SU-DHL-6 (cell line): ENCODE results near the gene NSMCE1.
"Not testable (repeated sequence)": the region's sequence is repeated elsewhere in the genome, so short reads cannot be mapped to it uniquely, and the experiment has no call there.

Experiments used
- H2AFZ ChIP-seq: fragments of 200-600 bp; sonication (generic); 2 replicates; pipeline ENCODE4 v1.6.1; 2014; ENCODE audit warnings: low read depth, mild to moderate bottlenecking, moderate library complexity, mixed read lengths, antibody characterized with exemption, low read length; ENCODE audit not compliant: severe bottlenecking
- H3F3A ChIP-seq: fragments of 200-600 bp; shearing (Covaris generic); 2 replicates; pipeline ENCODE4 v1.6.0; 2016; ENCODE audit warnings: antibody characterized with exemption, mild to moderate bottlenecking; ENCODE audit not compliant: insufficient read depth
- H3K27ac ChIP-seq: fragments of 200-600 bp; sonication (generic); 2 replicates; pipeline ENCODE4 v1.5.1; 2016; ENCODE audit warnings: low read depth, mild to moderate bottlenecking, low read length, moderate library complexity, mixed read lengths
- H3K27me3 ChIP-seq: fragments of 200-600 bp; sonication (generic), shearing (Covaris generic); 2 replicates; pipeline ENCODE4 v1.6.0; 2014; ENCODE audit warnings: mild to moderate bottlenecking, low read length
- H3K36me3 ChIP-seq: fragments of 200-600 bp; sonication (generic); 2 replicates; pipeline ENCODE4 v1.6.1; 2014; ENCODE audit warnings: mild to moderate bottlenecking, low read length, mixed read lengths
- H3K4me2 ChIP-seq: fragments of 300-600, 200-600 bp; shearing (Covaris generic), sonication (generic); 2 replicates; pipeline ENCODE4 v1.6.0; 2014; ENCODE audit warnings: low read length, low read depth, mild to moderate bottlenecking; ENCODE audit not compliant: poor library complexity, severe bottlenecking
- H3K4me3 ChIP-seq: fragments of 200-600 bp; sonication (generic); 2 replicates; pipeline ENCODE4 v1.5.1; 2014; ENCODE audit warnings: antibody characterized with exemption, low read length, mild to moderate bottlenecking, mixed read lengths; ENCODE audit not compliant: insufficient read depth, poor library complexity, severe bottlenecking
- H3K79me2 ChIP-seq: fragments of 200-600 bp; sonication (generic); 2 replicates; pipeline ENCODE4 v1.6.1; 2014; ENCODE audit warnings: mild to moderate bottlenecking, low read length, moderate library complexity; ENCODE audit not compliant: insufficient read depth
- H3K9ac ChIP-seq: fragments of 200-600 bp; sonication (generic); 2 replicates; pipeline ENCODE4 v1.7.0; 2014; ENCODE audit warnings: mild to moderate bottlenecking, low read length
- H3K9me2 ChIP-seq: fragments of 200-600 bp; sonication (generic); replicated peaks from 2 replicates; pipeline ENCODE4 v1.6.1; 2014; ENCODE audit warnings: low read length; ENCODE audit not compliant: insufficient read depth
- H3K9me3 ChIP-seq: fragments of 200-600 bp; sonication (generic); 2 replicates; pipeline ENCODE4 v1.6.1; 2014; ENCODE audit warnings: low read length, mixed read lengths; ENCODE audit not compliant: insufficient read depth
- H4K20me1 ChIP-seq: fragments of 200-600 bp; sonication (generic); 2 replicates; pipeline ENCODE4 v1.6.1; 2014; ENCODE audit warnings: low read depth, mild to moderate bottlenecking, antibody characterized with exemption, low read length, moderate library complexity, mixed read lengths
- CTCF ChIP-seq: fragments of 200-600 bp; sonication (generic); IDR thresholded peaks from one replicate; pipeline ENCODE4 v1.5.1; 2017; ENCODE audit warnings: antibody characterized with exemption, mild to moderate bottlenecking, low read length, moderate library complexity; ENCODE audit not compliant: insufficient read depth, poor library complexity, severe bottlenecking
- EZH2phosphoT487 ChIP-seq: fragments of 200-600 bp; sonication (generic), shearing (Covaris generic); conservative IDR thresholded peaks from 2 replicates; pipeline ENCODE4 v1.6.1; 2018; ENCODE audit warnings: mild to moderate bottlenecking, antibody characterized with exemption, low read length, moderate library complexity, mixed read lengths

NSMCE1 gene

GRCh38 chr16:27248036-27248435 lies 20.5 kb downstream of the NSMCE1 start:
- Histone ChIP-seq H3K79me2 (no peaks in the 10 kb centered on the region), H3K9ac (no peak overlapping the region), H2AFZ (no peak overlapping the region), H3F3A (no peaks in the 10 kb centered on the region), H3K4me2 (no peak overlapping the region), H3K27me3 (no peaks in the 10 kb centered on the region), H3K36me3 (no peaks in the 10 kb centered on the region), H3K9me2 (no peaks in the 10 kb centered on the region), H3K9me3 (no peaks in the 10 kb centered on the region), H4K20me1 (no peaks in the 10 kb centered on the region), H3K27ac (no peak overlapping the region), H3K4me3 (no peak overlapping the region)
- TF ChIP-seq EZH2phosphoT487 = no peak

- H3K9me2 ChIP-seq, H3K27ac ChIP-seq, H3F3A ChIP-seq, H3K9me3 ChIP-seq, H2AFZ ChIP-seq, H3K9ac ChIP-seq, H3K4me3 ChIP-seq, H3K4me2 ChIP-seq, H3K79me2 ChIP-seq, H4K20me1 ChIP-seq, H3K36me3 ChIP-seq, H3K27me3 ChIP-seq: not testable (repeated sequence)
Observed at GRCh38 chr16:27247076-27247475, 21.5 kb downstream of the NSMCE1 start.

- Histone ChIP-seq H3K36me3 (no peaks in the 10 kb centered on the region), H3K27me3 (no peaks in the 10 kb centered on the region), H3K9me2 (no peaks in the 10 kb centered on the region), H3F3A (no peaks in the 10 kb centered on the region; the same call in 1 of the 2 replicates), H3K9me3 (no peaks in the 10 kb centered on the region), H2AFZ (no peak overlapping the region), H3K4me3 (no peak overlapping the region), H3K4me2 (no peak overlapping the region), H4K20me1 (no peaks in the 10 kb centered on the region), H3K27ac (no peak overlapping the region), H3K9ac (no peak overlapping the region), H3K79me2 (no peaks in the 10 kb centered on the region)
- TF ChIP-seq EZH2phosphoT487 = no peak
- TF ChIP-seq CTCF = no peak
Observed at GRCh38 chr16:27246439-27246838, 22.1 kb downstream of the NSMCE1 start.

DNA sequence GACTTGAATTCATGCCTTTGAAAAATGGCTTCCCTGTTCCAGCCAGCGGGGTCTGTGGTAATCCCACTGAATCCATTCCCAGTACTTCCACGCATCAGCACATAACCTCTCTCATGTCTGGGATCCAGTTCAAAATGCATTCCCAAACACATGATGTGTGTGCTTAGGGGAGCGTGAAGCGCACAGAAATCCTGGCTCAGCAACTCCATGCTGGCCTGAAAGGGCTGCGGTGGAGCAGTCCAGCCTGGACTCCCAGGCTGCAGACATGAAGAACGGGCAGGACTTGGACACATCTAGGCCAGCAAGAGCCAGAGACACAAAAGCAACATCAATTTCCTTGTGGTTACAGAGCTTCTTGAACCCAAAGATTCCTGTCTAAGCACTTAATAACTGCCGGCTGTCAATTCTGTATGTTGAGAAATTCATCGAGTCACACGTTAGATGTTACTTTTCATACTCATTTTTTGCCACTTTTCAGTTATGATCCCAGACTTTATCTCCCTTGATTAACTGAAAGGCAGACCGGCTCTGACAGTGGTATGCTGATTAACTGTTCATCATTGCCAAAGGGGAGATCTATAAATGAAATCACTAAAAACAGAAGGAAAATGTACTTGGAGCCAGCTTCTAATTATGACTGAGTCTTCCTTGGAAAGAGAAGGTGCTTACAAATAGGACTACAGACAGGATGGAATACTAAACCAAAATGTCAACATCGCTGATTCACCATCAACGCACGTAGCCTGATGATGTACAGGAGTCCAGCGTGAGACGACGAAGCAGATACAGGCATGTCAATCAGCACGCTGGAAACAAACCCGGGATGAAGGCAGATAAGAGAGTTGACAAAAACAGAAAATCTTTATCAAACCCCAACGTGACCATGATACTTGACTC lies 23.0 kb downstream of the NSMCE1 start:
- Histone ChIP-seq H2AFZ (no peak overlapping the region), H3K4me3 (no peak overlapping the region), H4K20me1 (no peaks in the 10 kb centered on the region), H3K9ac (no peak overlapping the region), H3K27me3 (no peaks in the 10 kb centered on the region), H3K79me2 (no peaks in the 10 kb centered on the region), H3K4me2 (no peak overlapping the region), H3K9me3 (no peaks in the 10 kb centered on the region), H3K9me2 (no peaks in the 10 kb centered on the region), H3K36me3 (no peaks in the 10 kb centered on the region), H3K27ac (no peak overlapping the region), H3F3A (no peaks in the 10 kb centered on the region; the same call in 1 of the 2 replicates)
- TF ChIP-seq EZH2phosphoT487 (no peak), CTCF (no peak)
